Mammary epithelial cell (primary cell): ENCODE measurements around the gene SH3GL1.

Source experiments
- CTCF ChIP-seq, 2 donors: IDR thresholded peaks in 1 of 2; conservative IDR thresholded peaks in 1 of 2; 2 replicates each; pipeline ENCODE4 v1.5.1; 2011 to 2012; ENCODE audit warnings: inconsistent platforms in 2 of 2, low read length in 2 of 2, mild to moderate bottlenecking in 2 of 2, control low read depth in 1 of 2, low read depth in 1 of 2; ENCODE audit not compliant: insufficient read depth in 1 of 2; ENCODE audit errors: extremely low read depth in 1 of 2
- EZH2 ChIP-seq: IDR thresholded peaks from 2 replicates; pipeline ENCODE4 v1.6.1; 2012; ENCODE audit warnings: low read length, inconsistent platforms, borderline replicate concordance

GRCh38 chr19:4345342-4346019 lies 54.9 kb downstream of the SH3GL1 start:
- TF ChIP-seq CTCF (conservative IDR thresholded peaks at IDR 0.05 in 1 of 2, IDR thresholded peaks at IDR 0.05 in 1 of 2; ENCODE audit: extremely low read depth in 1 of 2, insufficient read depth in 1 of 2, low read depth in 1 of 2, low read length in 2 of 2) (no peak), EZH2 (no peak)
